ENCODE results near the gene HTATIP2. TPM values are rescaled to one million over a fixed set of nuclear protein-coding genes. Genes with fewer than 3 reads are reported as not detected.

Gene HTATIP2
- total RNA-seq, 1 experiment from 2014 or later = 43.1 TPM

Other genes starting within 250 kb of the HTATIP2 start
- gene DBX1, start 203.2 kb upstream of the HTATIP2 start, total RNA-seq (2014; rRNA removed; shearing (Covaris generic)) = not detected in 2 replicates
- gene PRMT3, start 24.0 kb downstream of the HTATIP2 start, total RNA-seq (2014; rRNA removed; shearing (Covaris generic)) = 28.3 and 36.4 TPM in 2 replicates
- gene SLC6A5, start 235.9 kb downstream of the HTATIP2 start, total RNA-seq (2014; rRNA removed; shearing (Covaris generic)) = not detected in 2 replicates

Measured in Daoy (cell line).